CD4-positive, alpha-beta T cell treated with Interleukin-1 beta for 1 hour (primary cell): ENCODE measurements around the gene BCOR.

Source experiments
- DNase-seq, 2 donors: peaks; one replicate each; pipeline ENCODE4 v3.0.0-alpha.2; 2020 to 2022

BCOR gene

DNA sequence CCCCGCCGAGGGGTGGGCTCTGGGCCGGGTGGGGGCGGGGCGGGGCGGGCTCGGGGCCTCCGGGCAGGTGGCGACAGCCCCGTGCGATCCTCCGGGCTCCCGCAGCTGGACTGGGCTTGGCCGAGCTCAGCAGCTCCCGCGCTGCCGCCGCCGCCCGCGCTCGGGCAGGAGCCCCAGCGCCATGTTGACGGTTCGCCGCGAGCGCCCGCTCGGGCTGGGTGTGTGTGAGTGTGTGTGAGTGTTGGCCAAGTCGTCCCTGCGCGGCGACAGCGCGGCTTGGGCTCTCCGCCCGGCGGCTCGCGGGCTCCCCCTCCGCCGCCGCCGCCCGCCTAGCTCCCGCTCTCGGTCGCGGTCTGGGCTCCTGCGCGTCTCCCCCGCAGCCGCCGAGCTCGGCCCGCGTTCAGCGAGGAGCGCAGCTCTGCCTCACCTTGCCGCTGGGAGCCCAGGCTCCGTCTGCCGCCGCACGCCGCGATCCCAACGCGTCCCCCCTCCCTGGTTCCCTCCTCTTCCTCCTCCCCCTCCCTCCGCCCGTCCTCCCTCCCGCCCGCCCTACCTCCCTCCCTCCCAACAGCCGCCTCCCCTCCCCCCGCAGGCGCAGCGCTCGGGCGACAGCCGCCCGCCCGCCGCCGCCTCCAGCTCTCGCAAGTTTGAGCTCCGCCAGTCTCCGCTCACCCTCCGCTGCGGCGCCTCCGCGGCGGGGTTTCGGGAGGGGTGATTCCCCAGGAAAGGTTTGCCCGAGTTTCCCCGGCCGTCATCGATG is at the start of gene BCOR:
Gene BCOR, minus strand, starts transcription at position 455 of the 760 bp plus-strand sequence. CDS start 20,029 bp downstream, outside the sequence.
- peak; percentile 76 to 80 for DNase-seq

DNA sequence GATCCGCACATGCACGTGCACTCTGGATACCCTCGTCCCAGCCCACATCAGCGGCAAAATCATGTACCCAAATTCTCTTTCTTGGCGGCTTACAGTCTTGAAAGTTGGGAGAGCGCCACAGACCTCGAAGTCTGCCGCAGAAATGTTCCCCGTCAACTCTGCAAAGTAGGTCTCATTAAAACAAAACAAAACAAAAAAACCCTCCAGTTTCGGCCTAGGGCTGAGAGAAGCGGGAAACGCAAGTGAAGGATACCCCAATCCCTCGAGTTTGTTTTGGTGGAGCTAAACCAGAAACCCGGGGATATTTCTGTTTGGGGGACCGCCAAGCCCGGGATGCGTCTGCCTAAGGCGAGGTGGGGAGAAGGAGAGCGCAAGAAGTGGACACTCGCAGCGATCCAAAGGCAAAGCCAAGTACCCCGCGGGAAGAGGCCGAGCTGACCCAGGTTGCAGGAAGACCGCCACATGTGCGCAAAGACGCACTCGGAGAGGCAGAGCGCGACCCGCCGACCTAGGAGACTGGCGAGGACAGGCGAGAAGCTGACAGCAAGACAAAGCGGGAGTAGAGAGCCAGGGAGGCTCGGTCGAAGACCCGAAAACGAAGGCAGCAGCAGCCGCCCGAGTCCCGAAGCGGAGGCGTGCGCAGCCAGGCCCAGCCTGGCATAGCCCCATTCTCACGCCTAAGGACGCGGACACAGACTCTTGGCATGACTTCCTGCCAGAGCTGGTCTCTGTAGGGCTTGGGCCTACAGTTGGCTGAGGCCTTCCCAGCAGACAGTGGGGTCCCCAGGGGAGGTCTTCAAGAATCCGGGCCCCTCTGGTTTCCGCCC is 49.6 kb upstream of the BCOR start:
- DNase-seq = no peak

DNA sequence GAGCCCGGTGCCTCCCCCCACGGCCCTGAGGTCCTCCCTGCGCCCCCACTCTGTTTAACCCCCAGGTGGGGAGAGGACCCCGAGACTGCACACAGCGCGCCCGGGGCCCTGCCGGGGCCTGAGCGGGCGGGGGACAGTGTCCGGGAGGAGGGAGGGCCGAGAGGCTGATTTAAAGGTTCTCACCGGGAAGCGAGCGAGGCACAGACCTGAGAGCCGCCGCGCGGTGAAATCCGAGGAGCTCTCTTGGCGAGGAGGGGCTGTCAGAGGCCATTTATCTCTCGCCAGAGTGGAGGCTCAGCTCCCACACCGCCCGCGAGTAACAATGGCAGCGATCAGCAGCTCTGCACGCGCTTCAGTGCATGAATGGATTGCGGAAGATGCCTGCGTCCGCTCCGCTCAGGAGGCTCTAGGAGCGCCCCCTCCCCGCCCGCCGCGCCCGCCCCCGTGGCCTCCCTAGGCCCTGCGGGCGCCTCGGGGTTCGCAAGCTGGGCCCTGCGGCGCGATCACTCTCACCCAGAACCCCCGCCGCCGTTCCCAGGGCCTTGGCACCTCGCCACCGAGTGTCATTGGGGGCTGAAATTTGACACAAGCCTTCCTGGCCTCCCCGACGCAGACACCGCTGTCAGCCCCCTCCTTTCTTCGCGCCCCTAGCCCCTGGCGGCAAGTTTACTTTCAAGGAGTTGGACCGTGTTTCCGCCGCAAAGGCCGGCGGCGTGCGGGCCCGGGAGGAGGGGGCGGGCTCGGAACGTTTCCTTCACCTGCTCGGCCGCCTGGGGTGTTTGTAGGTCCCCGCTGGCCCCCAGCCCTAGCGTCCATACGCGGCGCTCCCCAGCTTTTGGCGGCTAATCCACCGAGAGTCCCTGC is 48.7 kb upstream of the BCOR start:
- DNase-seq = peak; percentile 36 to 44

GRCh38 chrX:40145923-40146261 is 48.1 kb upstream of the BCOR start:
- DNase-seq = no peak

- no peak for DNase-seq
Measured at GRCh38 chrX:40145001-40145922, 47.5 kb upstream of the BCOR start.

DNA sequence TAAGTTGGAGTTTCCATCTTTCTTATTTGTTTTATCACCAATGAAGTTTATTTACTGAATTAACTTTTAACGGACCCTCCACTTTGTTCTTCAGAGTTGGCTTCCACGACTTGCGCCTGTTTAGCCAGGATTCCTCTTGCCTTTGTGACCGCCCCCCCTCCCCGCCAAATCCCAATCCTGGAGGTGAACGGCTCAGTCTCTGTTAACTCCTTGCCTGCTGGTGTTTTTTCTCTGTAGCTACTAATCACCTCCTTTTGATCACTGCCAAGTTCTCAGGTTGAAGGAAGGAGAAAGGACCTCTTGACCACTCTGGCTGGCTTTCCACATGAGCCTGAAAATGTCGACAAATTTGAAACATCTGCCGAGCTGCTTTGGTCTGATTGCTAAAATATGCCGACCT is 46.8 kb upstream of the BCOR start:
- no peak for DNase-seq

GRCh38 chrX:40143987-40144386 is 46.2 kb upstream of the BCOR start:
- no peak for DNase-seq

DNA sequence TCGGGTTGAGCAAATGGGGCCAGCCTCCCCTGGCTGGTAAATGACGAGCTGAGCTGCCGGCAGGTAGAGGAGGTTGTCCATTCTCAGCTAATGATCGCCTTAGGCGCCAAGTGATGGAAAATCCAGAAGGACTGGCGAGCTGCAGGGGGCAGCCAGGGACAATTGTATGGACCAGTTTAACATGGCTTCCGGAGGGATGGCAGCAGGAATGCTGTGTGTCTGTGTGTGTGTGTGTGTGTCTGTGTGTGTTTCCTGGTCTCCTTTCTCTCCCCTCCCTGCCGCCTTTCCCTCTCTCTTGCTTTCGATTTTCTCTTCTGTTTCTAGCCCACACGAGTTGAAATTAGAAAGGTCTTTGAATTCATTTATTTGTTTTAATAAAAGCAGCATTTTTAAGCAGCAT is 45.2 kb upstream of the BCOR start:
- DNase-seq = no peak

GRCh38 chrX:40142417-40142816 is 44.7 kb upstream of the BCOR start:
- no peak for DNase-seq

GRCh38 chrX:40140706-40141499 is 43.1 kb upstream of the BCOR start:
- no peak for DNase-seq

- no peak for DNase-seq
Measured at GRCh38 chrX:40132751-40133150, 35.0 kb upstream of the BCOR start.

GRCh38 chrX:40131654-40132337 is 34.0 kb upstream of the BCOR start:
- DNase-seq = no peak

GRCh38 chrX:40130207-40130606 is 32.4 kb upstream of the BCOR start:
- no peak for DNase-seq

- peak; percentile 18 to 21 for DNase-seq
Measured at GRCh38 chrX:40127052-40127451, 29.3 kb upstream of the BCOR start.

DNA sequence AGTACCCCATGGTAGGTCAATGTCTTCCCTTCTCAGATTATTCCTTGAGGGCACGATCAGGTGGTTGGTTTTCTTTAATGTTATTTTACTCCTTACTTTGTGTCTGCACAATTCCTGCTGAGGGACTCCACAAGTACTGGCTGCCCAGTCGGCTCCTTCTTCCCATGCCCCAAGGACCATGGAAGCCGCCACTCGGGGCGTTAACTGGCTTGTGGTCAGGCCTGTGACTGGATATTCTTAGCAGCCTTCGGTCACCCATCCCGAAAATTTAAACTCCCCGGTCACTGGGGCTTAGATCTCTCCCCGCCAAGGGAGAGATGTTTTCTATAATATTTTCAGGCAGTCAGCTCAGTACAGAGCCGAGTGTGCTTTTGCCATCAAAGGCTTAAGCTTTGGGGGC is 24.7 kb upstream of the BCOR start:
- no peak for DNase-seq

GRCh38 chrX:40121618-40122017 is 23.9 kb upstream of the BCOR start:
- DNase-seq = no peak

DNA sequence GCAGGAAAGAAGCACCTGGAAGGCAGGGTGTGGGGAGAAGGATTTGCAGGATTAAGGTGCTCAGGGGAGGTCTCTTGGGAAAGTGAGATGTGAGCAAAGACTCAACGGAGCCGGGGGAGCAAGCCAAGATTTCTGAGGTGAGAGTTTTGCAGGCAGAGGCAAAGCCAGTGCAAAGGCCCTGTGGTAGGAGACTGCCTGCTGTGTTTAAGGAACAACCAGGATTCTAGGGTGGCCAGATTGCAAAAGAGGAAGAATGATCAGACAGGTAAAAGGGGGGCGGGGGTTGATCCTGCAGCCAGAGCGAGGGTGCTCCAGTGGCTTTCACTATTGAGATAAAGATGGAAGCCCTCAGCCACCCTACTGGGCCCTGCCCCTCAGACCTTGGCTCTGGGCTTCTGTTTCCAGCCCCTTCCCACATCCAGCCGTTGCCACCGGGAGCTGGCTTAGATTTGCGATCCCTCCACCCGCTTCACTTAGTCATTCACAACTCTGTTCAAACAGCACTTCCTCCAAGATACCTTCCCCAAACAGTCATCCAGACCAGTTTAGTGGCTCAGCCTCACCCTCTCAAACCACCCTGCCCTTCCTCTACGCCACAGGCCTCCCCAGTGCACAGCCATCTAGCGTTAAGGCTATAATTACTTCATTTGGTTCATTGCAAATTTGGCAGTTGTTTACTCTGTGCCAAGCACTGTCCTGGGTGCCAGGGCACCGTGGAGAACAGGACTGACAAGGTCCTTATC is 23.3 kb upstream of the BCOR start:
- DNase-seq = peak in 1 of 2 donors; percentile 33

GRCh38 chrX:40117715-40118285 is 20.0 kb upstream of the BCOR start:
- no peak for DNase-seq

GRCh38 chrX:40116925-40117324 is 19.2 kb upstream of the BCOR start:
- DNase-seq = no peak

DNA sequence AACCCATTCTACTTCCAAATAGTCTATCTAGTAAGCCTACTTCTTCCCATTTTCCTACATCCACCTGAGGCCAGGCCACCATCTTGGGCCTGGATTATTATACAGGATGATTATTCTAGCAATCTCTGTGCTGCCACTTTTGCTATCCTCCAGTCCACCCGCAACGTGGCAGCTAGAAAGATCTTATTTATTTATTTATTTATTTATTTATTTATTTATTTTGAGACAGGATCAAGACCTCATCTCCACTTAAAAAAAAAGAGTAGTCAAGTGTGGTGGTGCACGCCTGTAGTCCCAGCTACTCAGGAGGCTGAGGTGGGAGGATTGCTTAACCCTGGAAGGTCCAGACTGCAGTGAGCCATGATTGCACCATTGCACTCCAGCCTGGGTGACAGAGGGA is 15.2 kb upstream of the BCOR start:
- DNase-seq = no peak
